Measurements from ENCODE around the gene OTOL1. TPM values are rescaled to one million over a fixed set of nuclear protein-coding genes. Genes with fewer than 3 reads are reported as not detected.
"Not testable (repeated sequence)": the region's sequence is repeated elsewhere in the genome, so short reads cannot be mapped to it uniquely, and the experiment has no call there.

Gene OTOL1
- total RNA-seq, 6 donors from 2014 or later, result not detected

GRCh38 chr3:161475905-161476304 lies 20.7 kb upstream of the OTOL1 start:
- Histone ChIP-seq H3K27me3 (no peaks in the 10 kb centered on the region), H3K4me3 (no peak overlapping the region), H3K4me1 (no peaks in the 10 kb centered on the region), H3K9me3 (no peaks in the 10 kb centered on the region), H3K36me3 (no peaks in the 10 kb centered on the region), H3K27ac (no peak overlapping the region)
- DNase-seq (no peak), ATAC-seq (ENCODE audit: low FRiP score in 2 of 2) (peak in 1 of 2 donors; percentile 31)
- TF ChIP-seq CTCF (IDR thresholded peaks at IDR 0.05), result no peak
- TF ChIP-seq POLR2A (IDR thresholded peaks at IDR 0.05), result no peak
- no peak for TF ChIP-seq EP300 (IDR thresholded peaks at IDR 0.05)
- no peak for TF ChIP-seq POLR2AphosphoS5 (IDR thresholded peaks at IDR 0.05)

- 100% methylated on average over 1 of the region's 1 CpG for WGBS, 2 donors
- Histone ChIP-seq H3K4me3 (no peak overlapping the region), H3K4me1 (no peaks in the 10 kb centered on the region), H3K9me3 (no peaks in the 10 kb centered on the region), H3K36me3 (no peaks in the 10 kb centered on the region), H3K27me3 (no peaks in the 10 kb centered on the region), H3K27ac (no peak overlapping the region)
- no peak for TF ChIP-seq POLR2A (IDR thresholded peaks at IDR 0.05)
- TF ChIP-seq EP300 (IDR thresholded peaks at IDR 0.05), result no peak
- no peak for TF ChIP-seq CTCF (IDR thresholded peaks at IDR 0.05)
- TF ChIP-seq POLR2AphosphoS5 (IDR thresholded peaks at IDR 0.05), result no peak
- DNase-seq, result no peak
- no peak for ATAC-seq (ENCODE audit: low FRiP score in 2 of 2)
These were observed 12.4 kb upstream of the OTOL1 start for GRCh38 chr3:161484226-161484625.

- 11 to 30% methylated on average over 1 of the region's 1 CpG for WGBS, 2 donors
- not testable (repeated sequence) for H3K36me3 ChIP-seq, H3K4me3 ChIP-seq, H3K4me1 ChIP-seq, DNase-seq, H3K27me3 ChIP-seq, H3K9me3 ChIP-seq, H3K27ac ChIP-seq
- peak in 1 of 4 donors; percentile 26 for TF ChIP-seq EP300 (IDR thresholded peaks at IDR 0.05)
- ATAC-seq (ENCODE audit: low FRiP score in 2 of 2), result peak; percentile 73 to 84
These were observed 8.3 kb upstream of the OTOL1 start for GRCh38 chr3:161488284-161488683.

GRCh38 chr3:161489395-161489794 lies 7.2 kb upstream of the OTOL1 start:
- Histone ChIP-seq H3K27ac (no peak overlapping the region), H3K9me3 (no peaks in the 10 kb centered on the region), H3K36me3 (no peaks in the 10 kb centered on the region), H3K4me3 (no peak overlapping the region), H3K27me3 (no peaks in the 10 kb centered on the region), H3K4me1 (no peaks in the 10 kb centered on the region)
- DNase-seq, result no peak
- ATAC-seq (ENCODE audit: low FRiP score in 2 of 2), result peak in 1 of 2 donors; percentile 63
- no peak for TF ChIP-seq POLR2AphosphoS5 (IDR thresholded peaks at IDR 0.05)
- no peak for TF ChIP-seq POLR2A (IDR thresholded peaks at IDR 0.05)
- TF ChIP-seq EP300 (IDR thresholded peaks at IDR 0.05), result no peak
- no peak for TF ChIP-seq CTCF (IDR thresholded peaks at IDR 0.05)

- DNase-seq, H3K27me3 ChIP-seq, H3K36me3 ChIP-seq, H3K4me1 ChIP-seq, H3K27ac ChIP-seq, H3K9me3 ChIP-seq, H3K4me3 ChIP-seq: not testable (repeated sequence)
- peak; percentile 63 to 64 for ATAC-seq (ENCODE audit: low FRiP score in 2 of 2)
- WGBS, 2 donors, result 92 to 100% methylated on average over 1 of the region's 1 CpG
These were observed 5.8 kb upstream of the OTOL1 start for GRCh38 chr3:161490845-161491244.

GRCh38 chr3:161498259-161498921 lies 1.8 kb downstream of the OTOL1 start:
- no peak for ATAC-seq (ENCODE audit: low FRiP score in 2 of 2)

More at GRCh38 chr3:161498259-161498921, 1.8 kb downstream of the OTOL1 start:
- no peaks in the 10 kb centered on the region for H3K36me3 ChIP-seq
- DNase-seq, result no peak
- no peak overlapping the region for H3K27ac ChIP-seq
- TF ChIP-seq CTCF (IDR thresholded peaks at IDR 0.05) (no peak), POLR2AphosphoS5 (IDR thresholded peaks at IDR 0.05) (no peak), EP300 (IDR thresholded peaks at IDR 0.05) (no peak), POLR2A (IDR thresholded peaks at IDR 0.05) (no peak)
- no peaks in the 10 kb centered on the region for H3K27me3 ChIP-seq
- peaks cover 0 to 4% (median 0%) of the 10 kb centered on the region in 4 donors for H3K4me1 ChIP-seq
- H3K9me3 ChIP-seq, result peaks cover 0 to 3% (median 0%) of the 10 kb centered on the region in 4 donors
- 61 to 68% methylated on average over 2 of the region's 2 CpGs for WGBS, 2 donors
- H3K4me3 ChIP-seq, result no peak overlapping the region
